Neural progenitor cell (in vitro differentiated cells): Measurements from ENCODE around the gene EFNA5. TPM values are rescaled to one million over a fixed set of nuclear protein-coding genes. Genes with fewer than 3 reads are reported as not detected.
A peak's percentile ranks its signal among the peaks of the same experiment; 100 is the strongest.

Source experiments
- DNase-seq: peaks from one replicate; pipeline ENCODE4 v3.0.0-alpha.2; 2016; ENCODE audit warnings: low spot score
- H2AFZ ChIP-seq: fragments of 200-600 bp; sonication (generic); replicated peaks from 2 replicates; pipeline ENCODE4 v1.6.1; 2016; ENCODE audit warnings: antibody characterized with exemption
- H3F3A ChIP-seq: fragments of 200-600 bp; sonication (generic); 2 replicates; pipeline ENCODE4 v1.6.1; 2016; ENCODE audit warnings: antibody characterized with exemption, low read depth
- H3K27ac ChIP-seq: fragments of 200-600 bp; sonication (generic); 2 replicates; pipeline ENCODE4 v1.5.1; 2016; ENCODE audit warnings: mild to moderate bottlenecking
- H3K27me3 ChIP-seq: fragments of 200-600 bp; sonication (generic); 2 replicates; pipeline ENCODE4 v1.6.1; 2016; ENCODE audit warnings: mild to moderate bottlenecking, moderate library complexity
- H3K36me3 ChIP-seq: fragments of 200-600 bp; sonication (generic); 2 replicates; pipeline ENCODE4 v1.5.1; 2016
- H3K4me1 ChIP-seq: fragments of 200-600 bp; sonication (generic); 2 replicates; pipeline ENCODE4 v1.6.1; 2016; ENCODE audit warnings: mixed run types
- H3K4me2 ChIP-seq: fragments of 200-600 bp; sonication (generic); 2 replicates; pipeline ENCODE4 v1.6.1; 2016
- H3K4me3 ChIP-seq: fragments of 200-600 bp; sonication (generic); 2 replicates; pipeline ENCODE4 v1.5.1; 2016
- H3K79me2 ChIP-seq: fragments of 200-600 bp; sonication (generic); 2 replicates; pipeline ENCODE4 v1.6.1; 2016; ENCODE audit warnings: low read depth
- H3K9ac ChIP-seq: fragments of 200-600 bp; sonication (generic); 2 replicates; pipeline ENCODE4 v1.6.1; 2016
- H3K9me3 ChIP-seq: fragments of 200-600 bp; sonication (generic); 2 replicates; pipeline ENCODE4 v1.5.1; 2016; ENCODE audit warnings: low read depth
- H4K20me1 ChIP-seq: fragments of 200-600 bp; sonication (generic); 2 replicates; pipeline ENCODE4 v1.6.1; 2016; ENCODE audit warnings: low read depth
- H3K27ac Mint-ChIP-seq: 3 replicates; pipeline ENCODE4 v1.8.0; 2021; ENCODE audit warnings: mixed read lengths
- H3K27me3 Mint-ChIP-seq: 2 replicates; pipeline ENCODE4 v1.8.0; 2022; ENCODE audit warnings: low read depth, mild to moderate bottlenecking, inconsistent platforms, moderate library complexity, mixed read lengths; ENCODE audit not compliant: insufficient read depth
- H3K36me3 Mint-ChIP-seq: 3 replicates; pipeline ENCODE4 v1.8.0; 2021; ENCODE audit warnings: mixed read lengths
- H3K4me1 Mint-ChIP-seq: 3 replicates; pipeline ENCODE4 v1.8.0; 2021; ENCODE audit warnings: mixed read lengths
- H3K4me3 Mint-ChIP-seq: 3 replicates; pipeline ENCODE4 v1.8.0; 2021; ENCODE audit warnings: mild to moderate bottlenecking, moderate library complexity, mixed read lengths
- H3K9me3 Mint-ChIP-seq: 3 replicates; pipeline ENCODE4 v1.8.0; 2020; ENCODE audit warnings: mixed read lengths
- EZH2 ChIP-seq: fragments of 200-600 bp; sonication (generic); IDR thresholded peaks from 2 replicates; pipeline ENCODE4 v1.6.1; 2017; ENCODE audit warnings: antibody characterized with exemption, mild to moderate bottlenecking, moderate library complexity
- EZH2phosphoT487 ChIP-seq: fragments of 200-600 bp; sonication (generic); IDR thresholded peaks from 2 replicates; pipeline ENCODE4 v1.6.1; 2017; ENCODE audit warnings: antibody characterized with exemption
- total RNA-seq: library from RNA; depleted of rRNA; stranded (reverse); fragments of >200 nt; gene quantifications from 2 replicates; pipeline ENCODE4 v1.2.3, GENCODE V29; 2015; ENCODE audit warnings: low replicate concordance
- TF ChIP-seq, protein P1 (sequence below): fragments of 200-600 bp; sonication (generic); IDR thresholded peaks from 2 replicates; pipeline ENCODE4 v1.5.1; 2017; ENCODE audit warnings: antibody characterized with exemption, mild to moderate bottlenecking

EFNA5 gene
- total RNA-seq, 1 donor from 2014 or later: 105 TPM

GRCh38 chr5:107640568-107640967, 30.2 kb downstream of the EFNA5 start:
- no peak overlapping the region for H3K9ac ChIP-seq
- H3K4me1 ChIP-seq: peaks cover 55% of the 10 kb centered on the region
- no peaks in the 10 kb centered on the region for H3K9me3 Mint-ChIP-seq
- TF ChIP-seq EZH2phosphoT487: no peak
- TF ChIP-seq, protein P1, sequence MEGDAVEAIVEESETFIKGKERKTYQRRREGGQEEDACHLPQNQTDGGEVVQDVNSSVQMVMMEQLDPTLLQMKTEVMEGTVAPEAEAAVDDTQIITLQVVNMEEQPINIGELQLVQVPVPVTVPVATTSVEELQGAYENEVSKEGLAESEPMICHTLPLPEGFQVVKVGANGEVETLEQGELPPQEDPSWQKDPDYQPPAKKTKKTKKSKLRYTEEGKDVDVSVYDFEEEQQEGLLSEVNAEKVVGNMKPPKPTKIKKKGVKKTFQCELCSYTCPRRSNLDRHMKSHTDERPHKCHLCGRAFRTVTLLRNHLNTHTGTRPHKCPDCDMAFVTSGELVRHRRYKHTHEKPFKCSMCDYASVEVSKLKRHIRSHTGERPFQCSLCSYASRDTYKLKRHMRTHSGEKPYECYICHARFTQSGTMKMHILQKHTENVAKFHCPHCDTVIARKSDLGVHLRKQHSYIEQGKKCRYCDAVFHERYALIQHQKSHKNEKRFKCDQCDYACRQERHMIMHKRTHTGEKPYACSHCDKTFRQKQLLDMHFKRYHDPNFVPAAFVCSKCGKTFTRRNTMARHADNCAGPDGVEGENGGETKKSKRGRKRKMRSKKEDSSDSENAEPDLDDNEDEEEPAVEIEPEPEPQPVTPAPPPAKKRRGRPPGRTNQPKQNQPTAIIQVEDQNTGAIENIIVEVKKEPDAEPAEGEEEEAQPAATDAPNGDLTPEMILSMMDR: no peak
- TF ChIP-seq EZH2: no peak
- no peaks in the 10 kb centered on the region for H3K27me3 ChIP-seq
- H3K9me3 ChIP-seq: no peaks in the 10 kb centered on the region
- H3K4me1 Mint-ChIP-seq: peaks cover 52% of the 10 kb centered on the region
- peaks cover 100% of the 10 kb centered on the region for H3K79me2 ChIP-seq
- no peak for DNase-seq
- H3F3A ChIP-seq: peaks cover 53% of the 10 kb centered on the region
- no peak overlapping the region for H2AFZ ChIP-seq
- H3K27ac Mint-ChIP-seq: peak overlapping the region; percentile 64
- H3K36me3 Mint-ChIP-seq: peaks cover 18% of the 10 kb centered on the region
- no peak overlapping the region for H3K4me3 Mint-ChIP-seq
- H3K4me2 ChIP-seq: no peak overlapping the region
- H4K20me1 ChIP-seq: peaks cover 100% of the 10 kb centered on the region
- no peak overlapping the region for H3K27ac ChIP-seq
- no peaks in the 10 kb centered on the region for H3K27me3 Mint-ChIP-seq
- H3K4me3 ChIP-seq: no peak overlapping the region
- peaks cover 9% of the 10 kb centered on the region for H3K36me3 ChIP-seq

- Histone ChIP-seq H2AFZ (no peak overlapping the region), H3K36me3 (peaks cover 9% of the 10 kb centered on the region), H3K79me2 (peaks cover 100% of the 10 kb centered on the region), H3K4me2 (no peak overlapping the region), H3K4me3 (no peak overlapping the region), H3K9me3 (no peaks in the 10 kb centered on the region), H4K20me1 (peaks cover 100% of the 10 kb centered on the region), H3K27me3 (no peaks in the 10 kb centered on the region), H3F3A (peaks cover 53% of the 10 kb centered on the region), H3K27ac (no peak overlapping the region), H3K4me1 (peaks cover 55% of the 10 kb centered on the region), H3K9ac (no peak overlapping the region)
- TF ChIP-seq EZH2phosphoT487: no peak
- TF ChIP-seq, protein P1: no peak
- TF ChIP-seq EZH2: no peak
- H3K4me3 Mint-ChIP-seq: no peak overlapping the region
- H3K9me3 Mint-ChIP-seq: no peaks in the 10 kb centered on the region
- H3K27me3 Mint-ChIP-seq: no peaks in the 10 kb centered on the region
- peaks cover 55% of the 10 kb centered on the region for H3K4me1 Mint-ChIP-seq
- peaks cover 16% of the 10 kb centered on the region for H3K36me3 Mint-ChIP-seq
- no peak overlapping the region for H3K27ac Mint-ChIP-seq
- DNase-seq: no peak
Observed at GRCh38 chr5:107639990-107640389, 30.7 kb downstream of the EFNA5 start.

GRCh38 chr5:107636555-107636954, 34.2 kb downstream of the EFNA5 start:
- H3K4me2 ChIP-seq: no peak overlapping the region
- peaks cover 100% of the 10 kb centered on the region for H3K79me2 ChIP-seq
- no peak for DNase-seq
- H3K9ac ChIP-seq: no peak overlapping the region
- Mint-ChIP-seq H3K27me3 (no peaks in the 10 kb centered on the region), H3K4me3 (no peak overlapping the region), H3K27ac (no peak overlapping the region), H3K36me3 (peaks cover 11% of the 10 kb centered on the region), H3K9me3 (no peaks in the 10 kb centered on the region), H3K4me1 (peaks cover 63% of the 10 kb centered on the region)
- H3K36me3 ChIP-seq: peaks cover 9% of the 10 kb centered on the region
- no peak overlapping the region for H3K27ac ChIP-seq
- no peaks in the 10 kb centered on the region for H3K27me3 ChIP-seq
- peaks cover 52% of the 10 kb centered on the region for H3F3A ChIP-seq
- TF ChIP-seq, protein P1: no peak
- no peak for TF ChIP-seq EZH2
- no peak for TF ChIP-seq EZH2phosphoT487
- peaks cover 55% of the 10 kb centered on the region for H3K4me1 ChIP-seq
- peaks cover 100% of the 10 kb centered on the region for H4K20me1 ChIP-seq
- H3K4me3 ChIP-seq: no peak overlapping the region
- no peaks in the 10 kb centered on the region for H3K9me3 ChIP-seq
- H2AFZ ChIP-seq: no peak overlapping the region
